HG02852 (cell line): ENCODE measurements around the gene ARHGEF38.
"Not testable (repeated sequence)": the region's sequence is repeated elsewhere in the genome, so short reads cannot be mapped to it uniquely, and the experiment has no call there.

Source experiments
- ATAC-seq: cut with Tn5 transposase; IDR thresholded peaks from one replicate; pipeline ENCODE4 v1.9.1; 2021; ENCODE audit warnings: mild to moderate bottlenecking, moderate library complexity; ENCODE audit not compliant: unreplicated experiment

The ARHGEF38 gene

GRCh38 chr4:105709081-105709450, 156.6 kb downstream of the ARHGEF38 start:
- peak; percentile 34 for ATAC-seq

GRCh38 chr4:105710012-105710600, 157.7 kb downstream of the ARHGEF38 start:
- ATAC-seq = no peak

- no peak for ATAC-seq
These were observed 158.3 kb downstream of the ARHGEF38 start for GRCh38 chr4:105710678-105711077.

DNA sequence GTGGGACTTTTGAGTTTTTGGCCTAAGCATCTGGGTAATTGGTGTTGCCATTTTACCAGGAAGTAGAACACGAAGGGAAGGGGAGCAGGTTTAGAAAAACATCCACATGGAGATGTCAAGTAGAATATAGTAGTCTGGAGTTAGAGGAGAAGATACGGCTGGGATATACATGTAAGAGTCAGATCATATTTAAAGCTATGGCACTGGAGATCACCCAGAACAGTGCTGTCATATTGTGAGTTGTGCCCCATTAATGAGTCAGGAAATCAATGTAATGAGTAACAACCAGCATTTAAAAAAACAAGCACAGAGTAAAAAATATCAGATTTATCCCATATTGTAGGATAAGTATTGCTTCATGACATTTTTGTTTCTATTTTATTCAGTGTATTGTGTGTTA, 160.3 kb downstream of the ARHGEF38 start:
- no peak for ATAC-seq

GRCh38 chr4:105714071-105714521, 161.7 kb downstream of the ARHGEF38 start:
- ATAC-seq = peak; percentile 56

DNA sequence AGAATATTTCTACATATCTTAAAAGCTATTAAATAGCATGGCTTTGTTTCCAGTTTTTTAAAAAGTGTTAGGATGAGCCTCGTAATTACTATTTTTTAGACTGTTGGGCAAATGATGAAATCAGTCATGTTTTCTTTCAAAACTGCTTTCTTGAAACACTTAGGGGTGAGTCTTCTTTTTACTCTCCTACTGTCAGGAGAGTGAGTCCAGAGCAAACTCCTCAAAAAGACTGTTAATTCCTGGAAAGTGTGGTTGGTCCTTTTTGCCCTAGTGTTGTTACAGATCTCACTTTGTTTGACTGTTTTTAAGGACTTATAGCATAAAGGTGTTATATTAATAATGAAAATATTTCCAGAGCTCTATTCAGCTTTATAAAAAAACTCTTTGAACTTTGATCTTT, 162.5 kb downstream of the ARHGEF38 start:
- no peak for ATAC-seq

DNA sequence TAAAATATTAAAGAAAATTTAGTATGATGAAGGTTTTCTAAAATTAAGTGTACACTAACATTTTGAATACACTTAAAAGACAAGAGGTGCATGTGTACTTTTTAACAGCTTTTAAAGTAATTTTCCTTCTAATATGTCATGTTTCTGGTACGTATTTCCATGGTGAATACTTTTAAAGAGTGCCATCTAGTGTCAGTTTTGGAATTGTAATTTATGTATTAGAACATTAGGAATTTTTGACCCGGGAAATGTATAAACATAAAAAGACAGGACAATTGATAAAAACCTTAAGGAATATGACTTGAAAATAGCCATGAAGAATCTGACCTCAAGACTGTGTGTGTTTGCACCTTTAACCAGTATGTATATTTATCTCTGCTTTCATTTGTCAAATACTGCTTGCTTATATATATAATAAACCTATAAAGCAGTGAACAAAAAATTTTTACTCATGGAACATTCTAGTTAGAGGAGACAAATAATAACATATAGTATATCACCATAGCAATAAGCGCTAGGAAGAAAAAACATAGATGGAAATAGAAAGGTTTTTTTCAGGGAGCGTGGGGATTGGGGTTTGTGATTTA, 163.4 kb downstream of the ARHGEF38 start:
- ATAC-seq = no peak

DNA sequence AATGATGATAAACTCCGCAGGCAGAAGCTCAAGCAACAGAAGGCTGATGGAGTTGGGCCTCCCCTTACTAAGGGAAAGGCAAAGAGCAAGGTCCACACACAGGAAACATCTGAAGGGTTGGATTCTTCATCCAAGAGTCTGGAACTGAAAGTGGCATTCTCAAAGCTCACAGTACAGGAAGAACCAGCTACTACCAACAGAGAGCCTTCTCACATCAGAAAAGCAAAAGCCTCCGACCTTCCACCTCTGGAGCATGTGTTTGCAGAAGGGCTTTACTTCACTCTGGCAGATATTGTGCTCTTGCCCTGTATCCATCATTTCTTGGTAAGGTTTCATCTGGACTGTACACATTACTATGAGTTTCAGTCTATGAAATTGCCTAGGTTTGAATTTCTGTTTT, 166.8 kb downstream of the ARHGEF38 start:
- no peak for ATAC-seq

DNA sequence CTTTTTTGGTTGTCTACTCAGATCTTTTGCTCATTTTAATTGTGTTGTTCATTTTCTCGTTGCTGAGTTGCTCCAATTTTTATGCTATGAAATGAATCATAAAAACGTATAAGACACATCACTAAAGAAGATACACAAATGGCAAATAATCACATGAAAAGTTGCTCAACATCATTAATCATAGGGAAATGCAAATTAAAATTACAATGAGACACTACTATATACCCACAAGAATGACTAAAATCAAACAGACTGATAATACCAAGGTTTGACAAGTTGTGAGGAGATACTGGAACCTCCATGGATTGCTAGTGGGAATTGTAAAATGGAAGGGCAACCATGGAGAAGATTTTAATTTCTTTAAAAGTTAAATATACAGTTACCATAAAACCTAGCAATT, 173.2 kb downstream of the ARHGEF38 start:
- no peak for ATAC-seq

GRCh38 chr4:105729895-105730294, 177.5 kb downstream of the ARHGEF38 start:
- not testable (repeated sequence) for ATAC-seq
